ENCODE results near the gene COL28A1.

The COL28A1 gene

GRCh38 chr7:7577888-7578287 is 42.2 kb upstream of the COL28A1 start:
- TF ChIP-seq CTCF (IDR thresholded peaks at IDR 0.05; ENCODE audit: insufficient read depth, low read length, missing control alignments): no peak
- DNase-seq (ENCODE audit: low read depth, low spot score): no peak
- ChIA-PET CTCF (interaction anchor here (1.0 kb wide), 1 partner anchor 17 kb away, joined by 3 read pairs; no protein-coding TSS in a partner anchor), POLR2A (no interaction called here)
- no peak overlapping the region for H3K4me3 ChIP-seq (ENCODE audit: low read depth, low read length)

- DNase-seq (ENCODE audit: low read depth, low spot score): no peak
- ChIA-PET POLR2A (no interaction called here), CTCF (interaction anchor here (1.2 kb wide), 1 partner anchor 153 kb away, joined by 3 read pairs; no protein-coding TSS in a partner anchor)
- H3K4me3 ChIP-seq (ENCODE audit: low read depth, low read length): no peak overlapping the region
- no peak for TF ChIP-seq CTCF (IDR thresholded peaks at IDR 0.05; ENCODE audit: insufficient read depth, low read length, missing control alignments)
Observed at GRCh38 chr7:7576344-7576743, 40.7 kb upstream of the COL28A1 start.

- DNase-seq (ENCODE audit: low read depth, low spot score): no peak
- ChIA-PET CTCF (interaction anchor here (0.6 kb wide), 1 partner anchor 616 kb away, joined by 3 read pairs; no protein-coding TSS in a partner anchor), POLR2A (no interaction called here)
- H3K4me3 ChIP-seq (ENCODE audit: low read depth, low read length): no peak overlapping the region
- no peak for TF ChIP-seq CTCF (IDR thresholded peaks at IDR 0.05; ENCODE audit: insufficient read depth, low read length, missing control alignments)
Observed at GRCh38 chr7:7573701-7574100, 38.0 kb upstream of the COL28A1 start.

GRCh38 chr7:7570584-7570983 is 34.9 kb upstream of the COL28A1 start:
- no peak for TF ChIP-seq CTCF (IDR thresholded peaks at IDR 0.05; ENCODE audit: insufficient read depth, low read length, missing control alignments)
- CTCF ChIA-PET: interaction anchor here (1.0 kb wide), 1 partner anchor 20 kb away, joined by 3 read pairs; no protein-coding TSS in a partner anchor
- DNase-seq (ENCODE audit: low read depth, low spot score): no peak
- no peak overlapping the region for H3K4me3 ChIP-seq (ENCODE audit: low read depth, low read length)
- POLR2A ChIA-PET: no interaction called here

- TF ChIP-seq CTCF (IDR thresholded peaks at IDR 0.05; ENCODE audit: insufficient read depth, low read length, missing control alignments): no peak
- ChIA-PET CTCF (no interaction called here), POLR2A (no interaction called here)
- H3K4me3 ChIP-seq (ENCODE audit: low read depth, low read length): no peak overlapping the region
- DNase-seq (ENCODE audit: low read depth, low spot score): no peak
Observed at GRCh38 chr7:7569615-7570014, 33.9 kb upstream of the COL28A1 start.

- ChIA-PET POLR2A (no interaction called here), CTCF (no interaction called here)
- peak overlapping the region; percentile 9 for H3K4me3 ChIP-seq (ENCODE audit: low read depth, low read length)
- no peak for TF ChIP-seq CTCF (IDR thresholded peaks at IDR 0.05; ENCODE audit: insufficient read depth, low read length, missing control alignments)
- no peak for DNase-seq (ENCODE audit: low read depth, low spot score)
Observed at GRCh38 chr7:7569081-7569527, 33.4 kb upstream of the COL28A1 start.

Data from AG04449 (cell line).